ENCODE data around the gene MOGAT3.

MOGAT3 gene

DNA sequence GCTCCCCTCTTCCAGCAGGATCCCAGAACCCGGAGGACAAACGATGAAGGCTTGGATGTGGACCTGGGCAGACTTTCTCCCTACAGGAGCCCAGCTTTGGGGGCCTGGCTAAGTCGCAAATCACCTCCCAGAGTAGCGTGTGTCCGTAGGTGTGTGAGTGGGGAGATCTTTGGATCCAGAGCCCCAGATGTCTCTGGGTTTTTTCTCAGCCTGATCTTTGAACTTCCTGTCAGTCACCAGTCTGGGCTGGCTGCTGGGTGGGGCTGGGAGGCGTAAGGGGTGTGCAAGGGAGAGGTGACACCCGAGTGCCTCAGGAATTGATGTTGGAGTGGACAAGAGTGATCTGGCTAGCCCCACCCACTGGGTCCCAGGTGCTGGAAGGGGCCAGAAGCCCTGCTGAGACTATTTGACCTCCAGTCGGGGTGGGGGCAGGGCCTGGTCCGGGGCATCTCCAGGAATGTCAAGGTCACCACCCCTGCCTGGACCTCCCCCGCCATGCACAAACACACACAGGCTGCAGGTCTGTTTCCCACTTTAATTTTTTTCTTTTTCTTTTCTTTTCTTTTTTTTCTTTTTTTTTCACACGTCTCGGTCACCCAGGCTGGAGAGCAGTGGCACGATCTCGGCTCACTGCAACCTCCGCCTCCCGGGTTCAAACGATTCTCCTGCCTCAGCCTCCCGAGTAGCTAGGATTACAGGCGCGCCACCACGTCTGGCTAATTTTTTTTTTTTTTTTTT, at the start of gene MOGAT3:
Gene MOGAT3, minus strand, starts transcription at position 175 of the 738 bp plus-strand sequence. CDS start 182 bp downstream, outside the sequence.
- TF ChIP-seq, protein P1, sequence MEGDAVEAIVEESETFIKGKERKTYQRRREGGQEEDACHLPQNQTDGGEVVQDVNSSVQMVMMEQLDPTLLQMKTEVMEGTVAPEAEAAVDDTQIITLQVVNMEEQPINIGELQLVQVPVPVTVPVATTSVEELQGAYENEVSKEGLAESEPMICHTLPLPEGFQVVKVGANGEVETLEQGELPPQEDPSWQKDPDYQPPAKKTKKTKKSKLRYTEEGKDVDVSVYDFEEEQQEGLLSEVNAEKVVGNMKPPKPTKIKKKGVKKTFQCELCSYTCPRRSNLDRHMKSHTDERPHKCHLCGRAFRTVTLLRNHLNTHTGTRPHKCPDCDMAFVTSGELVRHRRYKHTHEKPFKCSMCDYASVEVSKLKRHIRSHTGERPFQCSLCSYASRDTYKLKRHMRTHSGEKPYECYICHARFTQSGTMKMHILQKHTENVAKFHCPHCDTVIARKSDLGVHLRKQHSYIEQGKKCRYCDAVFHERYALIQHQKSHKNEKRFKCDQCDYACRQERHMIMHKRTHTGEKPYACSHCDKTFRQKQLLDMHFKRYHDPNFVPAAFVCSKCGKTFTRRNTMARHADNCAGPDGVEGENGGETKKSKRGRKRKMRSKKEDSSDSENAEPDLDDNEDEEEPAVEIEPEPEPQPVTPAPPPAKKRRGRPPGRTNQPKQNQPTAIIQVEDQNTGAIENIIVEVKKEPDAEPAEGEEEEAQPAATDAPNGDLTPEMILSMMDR (IDR thresholded peaks at IDR 0.05): no peak
- no peak within 1 kb of the TSS for H3K27ac ChIP-seq
- peak within 1 kb of the TSS; percentile 57 for H3K4me3 ChIP-seq
- no peak for DNase-seq (ENCODE audit: low spot score)

DNA sequence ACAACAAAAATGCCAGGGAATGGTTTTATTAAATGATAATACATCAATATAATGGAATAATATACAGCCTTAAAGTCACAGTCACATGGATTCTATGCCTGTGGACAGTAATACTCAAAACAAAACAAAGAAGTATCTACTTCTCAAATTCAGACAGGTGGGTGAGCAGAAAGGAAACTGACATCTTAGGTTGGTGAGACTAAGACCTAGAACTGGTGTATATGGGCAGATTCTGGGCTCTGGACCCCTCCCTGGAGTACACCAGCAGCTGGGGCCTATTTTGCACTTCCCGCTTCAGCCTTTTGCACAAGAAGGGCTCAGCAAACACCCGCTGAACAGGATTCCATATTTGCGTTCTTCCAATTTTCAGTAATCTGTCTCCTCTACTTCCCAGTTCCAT, 49.5 kb upstream of the MOGAT3 start:
- no peak overlapping the region for H3K27ac ChIP-seq
- no peak overlapping the region for H3K4me3 ChIP-seq
- no peak for DNase-seq (ENCODE audit: low spot score)
- TF ChIP-seq, protein P1 (IDR thresholded peaks at IDR 0.05): no peak

DNA sequence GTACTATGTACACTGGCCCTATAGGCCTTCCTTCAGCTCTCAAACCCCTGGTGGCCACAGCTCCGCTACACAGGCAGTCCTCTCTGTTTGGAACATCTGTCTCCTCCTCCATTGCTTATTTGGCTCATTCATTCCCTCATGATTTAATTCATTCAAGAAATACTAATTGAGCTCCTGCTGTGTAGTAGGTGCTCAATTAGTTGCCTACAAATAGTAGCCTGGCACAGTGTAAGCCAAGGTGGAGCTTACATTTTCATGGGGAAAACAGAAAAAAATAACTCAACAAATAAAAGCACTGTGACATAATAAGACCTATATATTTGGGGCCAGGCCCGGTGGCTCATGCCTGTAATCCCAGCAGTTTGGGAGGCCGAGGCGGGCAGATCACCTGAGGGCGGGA, 47.4 kb upstream of the MOGAT3 start:
- no peak overlapping the region for H3K4me3 ChIP-seq
- no peak for DNase-seq (ENCODE audit: low spot score)
- no peak overlapping the region for H3K27ac ChIP-seq
- TF ChIP-seq, protein P1 (IDR thresholded peaks at IDR 0.05): no peak

- TF ChIP-seq, protein P1 (IDR thresholded peaks at IDR 0.05): no peak
- H3K4me3 ChIP-seq: peak overlapping the region; percentile 89
- DNase-seq (ENCODE audit: low spot score): no peak
- H3K27ac ChIP-seq: peak overlapping the region; percentile 89 to 98
These were observed 44.4 kb upstream of the MOGAT3 start for GRCh38 chr7:101245147-101245668.

DNA sequence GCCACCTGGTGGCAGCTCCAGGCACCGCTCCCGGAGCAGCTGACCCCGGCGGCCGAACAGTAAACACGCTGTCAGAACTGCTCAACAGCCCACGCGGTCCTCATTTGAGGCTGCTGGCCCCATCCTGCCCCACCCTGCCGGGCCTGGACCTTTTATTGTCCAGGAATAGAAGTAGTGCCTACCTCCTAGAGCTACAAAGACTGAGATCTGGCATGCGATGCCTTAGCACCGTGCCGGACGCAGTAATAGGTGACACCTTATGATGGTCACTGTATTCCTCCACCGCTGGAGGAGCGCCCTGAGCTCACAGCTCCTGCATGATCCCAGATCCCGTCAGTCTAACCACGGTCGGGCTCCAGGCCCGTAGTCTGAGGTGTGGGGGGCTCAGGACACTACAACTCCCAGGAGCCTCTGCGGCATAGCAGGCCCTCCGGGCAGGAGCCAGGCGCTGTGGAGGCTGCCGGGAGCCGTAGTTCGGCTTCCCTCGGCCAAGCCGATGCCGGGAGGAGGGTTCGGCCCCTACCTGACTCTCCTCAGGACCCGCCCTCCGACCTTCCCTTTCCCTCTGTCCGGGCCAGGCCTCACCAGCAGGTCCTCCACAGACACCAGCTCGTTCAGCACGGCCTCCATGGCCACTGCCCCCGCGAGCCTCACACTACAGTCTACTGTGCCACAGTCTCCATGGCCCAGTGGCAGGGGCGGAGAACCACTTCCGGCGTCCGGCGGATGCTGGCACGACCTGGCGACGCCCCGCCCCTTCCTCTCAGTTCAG, 43.7 kb upstream of the MOGAT3 start, which contains the start of gene FIS1:
Gene FIS1, minus strand, starts transcription at position 707 of the 772 bp plus-strand sequence. Its CDS starts 77 bp downstream, at position 630.
- peak within 1 kb of the TSS; percentile 89 to 98 for H3K27ac ChIP-seq
- TF ChIP-seq, protein P1 (IDR thresholded peaks at IDR 0.05): peak; percentile 9
- peak; percentile 95 for DNase-seq (ENCODE audit: low spot score)
- H3K4me3 ChIP-seq: peak within 1 kb of the TSS; percentile 89

GRCh38 chr7:101243646-101244374, 43.0 kb upstream of the MOGAT3 start:
- TF ChIP-seq, protein P1 (IDR thresholded peaks at IDR 0.05): peak; percentile 89
- Histone ChIP-seq H3K4me3 (peak overlapping the region; percentile 89), H3K27ac (peak overlapping the region; percentile 89 to 98)
- no peak for DNase-seq (ENCODE audit: low spot score)

Data from coronary artery (tissue), 2 donors.